Stimulated activated CD4-positive, alpha-beta T cell treated with anti-CD3 and anti-CD28 coated beads, Interleukin-15, amount 100 ng/mL, for 48 hours (primary cell): Measurements from ENCODE around the gene CCL21.

ENCODE experiments used
- DNase-seq, 2 donors: peaks; one replicate each; pipeline ENCODE4 v3.0.0-alpha.2; 2020; ENCODE audit warnings: low read depth in 2 of 2

The CCL21 gene

DNA sequence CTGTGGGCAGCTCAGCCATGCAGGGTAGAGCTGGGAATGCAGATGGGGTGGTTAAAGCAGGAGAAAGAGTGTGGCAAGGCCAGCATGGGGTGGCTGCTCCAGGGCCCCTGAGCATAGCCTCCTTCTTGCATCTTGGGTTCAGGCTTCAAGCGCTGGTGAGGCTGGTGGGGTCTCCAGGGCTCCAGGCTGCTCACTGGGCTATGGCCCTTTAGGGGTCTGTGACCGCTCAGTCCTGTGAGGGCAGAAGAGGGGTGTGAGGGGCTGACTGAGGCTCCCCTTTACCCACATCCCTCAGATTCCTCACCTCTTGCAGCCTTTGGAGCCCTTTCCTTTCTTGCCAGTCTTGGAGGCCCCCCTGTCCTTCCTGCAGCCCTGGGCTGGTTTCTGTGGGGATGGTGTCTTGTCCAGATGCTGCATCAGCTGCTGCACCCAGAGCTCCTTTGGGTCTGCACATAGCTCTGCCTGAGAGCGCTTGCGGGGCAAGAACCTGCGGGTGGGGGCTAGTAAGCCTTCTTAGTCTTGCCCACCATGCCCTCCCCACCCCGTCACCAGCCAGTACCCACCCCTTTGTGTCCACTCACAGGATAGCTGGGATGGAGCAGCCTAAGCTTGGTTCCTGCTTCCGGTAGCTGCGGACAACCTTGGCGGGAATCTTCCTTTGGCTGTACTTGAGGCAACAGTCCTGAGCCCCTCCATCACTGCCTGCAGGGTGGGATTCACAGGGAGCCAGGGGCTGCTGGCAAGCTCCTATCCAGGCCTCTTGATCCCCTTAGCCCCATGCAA lies 549 bp downstream of the CCL21 start:
- DNase-seq = no peak

DNA sequence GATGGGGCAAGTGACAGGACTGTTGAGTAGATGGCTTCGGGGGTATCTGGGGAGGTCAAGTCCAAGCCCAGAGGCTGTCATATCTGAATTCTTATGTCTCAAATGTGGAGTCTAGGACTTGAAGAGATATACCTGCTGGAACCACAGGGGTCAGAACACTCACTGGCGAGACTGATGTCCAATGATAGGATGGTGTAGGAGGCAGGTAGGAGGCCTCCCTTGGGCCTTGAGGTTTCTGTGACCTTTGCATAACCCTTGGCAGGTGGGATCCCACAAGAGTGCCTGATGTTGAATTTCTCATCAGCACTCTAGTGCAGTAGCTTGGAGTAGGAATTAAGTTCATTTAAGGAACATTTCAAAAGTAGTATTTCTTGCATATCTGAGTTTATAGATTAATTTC lies 2.8 kb downstream of the CCL21 start:
- DNase-seq = no peak

GRCh38 chr9:34701769-34702736 lies 7.9 kb downstream of the CCL21 start:
- DNase-seq = peak; percentile 62 to 79

DNA sequence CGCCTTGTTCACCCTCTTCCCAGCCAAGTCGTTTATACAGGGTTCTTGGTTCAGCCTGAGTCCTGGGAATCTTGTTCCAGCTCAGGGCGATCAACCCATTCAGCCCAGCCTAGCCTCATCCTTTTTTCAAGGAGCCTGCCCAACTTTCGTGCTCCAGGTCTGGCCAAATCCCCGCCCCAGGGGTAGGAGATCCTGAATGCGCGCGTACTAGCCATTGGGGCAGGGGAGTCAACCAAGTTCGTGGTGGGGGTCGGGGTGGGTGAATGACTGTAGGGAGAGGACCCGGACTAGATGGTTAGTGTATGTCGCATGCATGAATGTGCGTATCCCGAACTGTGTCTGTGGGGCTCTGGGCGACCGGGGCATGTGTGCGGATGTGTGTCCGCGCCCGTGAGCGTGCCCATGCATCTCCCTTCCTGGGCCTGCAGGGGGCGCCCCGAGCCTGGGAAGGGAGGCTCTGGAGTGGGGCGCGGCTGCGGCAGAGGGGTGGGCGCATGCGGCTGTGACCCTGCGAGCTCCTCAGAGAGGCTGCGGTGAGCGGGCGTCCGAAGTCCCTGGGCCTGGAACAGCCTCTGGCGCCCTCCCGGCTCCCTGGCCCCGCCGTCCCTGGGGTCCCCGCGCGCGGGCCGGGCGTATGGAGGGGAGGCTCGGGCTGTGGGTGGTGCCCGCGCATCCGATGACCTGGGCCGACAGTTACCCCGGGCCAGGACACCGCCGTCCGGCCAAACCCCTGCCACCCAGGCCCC lies 8.7 kb downstream of the CCL21 start:
- DNase-seq = peak; percentile 60 to 73

DNA sequence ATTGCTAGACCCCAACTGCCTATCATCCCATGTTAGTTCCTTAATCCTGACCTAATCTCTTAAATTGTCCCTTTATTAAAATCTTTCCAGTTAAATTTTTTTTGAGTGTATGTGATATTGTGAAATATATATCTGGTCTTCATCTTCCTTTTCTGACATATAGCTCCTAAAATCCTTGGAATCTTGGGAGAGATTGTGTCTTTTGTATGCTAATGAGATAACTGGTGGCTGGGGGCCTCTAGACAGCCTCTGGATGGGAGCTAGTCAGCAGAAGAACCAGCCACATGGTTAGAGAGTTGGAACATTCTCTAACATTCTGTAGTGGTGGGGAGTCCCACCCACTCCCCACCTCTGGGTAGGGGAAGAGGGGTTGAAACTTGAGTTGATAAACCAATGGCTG lies 15.1 kb downstream of the CCL21 start:
- no peak for DNase-seq

- no peak for DNase-seq
Measured at GRCh38 chr9:34693560-34693959, 16.4 kb downstream of the CCL21 start.

- DNase-seq = no peak
Measured at GRCh38 chr9:34691936-34692315, 18.0 kb downstream of the CCL21 start.

- DNase-seq = no peak
Measured at GRCh38 chr9:34690983-34691935, 18.7 kb downstream of the CCL21 start, which contains the start of gene CCL19. CCL19 (minus strand) TSS chr9:34691276; CDS start chr9:34691139, 137 bp downstream.

- no peak for DNase-seq
Measured at GRCh38 chr9:34689512-34689911, 20.4 kb downstream of the CCL21 start.

GRCh38 chr9:34689116-34689470 lies 20.8 kb downstream of the CCL21 start:
- no peak for DNase-seq

DNA sequence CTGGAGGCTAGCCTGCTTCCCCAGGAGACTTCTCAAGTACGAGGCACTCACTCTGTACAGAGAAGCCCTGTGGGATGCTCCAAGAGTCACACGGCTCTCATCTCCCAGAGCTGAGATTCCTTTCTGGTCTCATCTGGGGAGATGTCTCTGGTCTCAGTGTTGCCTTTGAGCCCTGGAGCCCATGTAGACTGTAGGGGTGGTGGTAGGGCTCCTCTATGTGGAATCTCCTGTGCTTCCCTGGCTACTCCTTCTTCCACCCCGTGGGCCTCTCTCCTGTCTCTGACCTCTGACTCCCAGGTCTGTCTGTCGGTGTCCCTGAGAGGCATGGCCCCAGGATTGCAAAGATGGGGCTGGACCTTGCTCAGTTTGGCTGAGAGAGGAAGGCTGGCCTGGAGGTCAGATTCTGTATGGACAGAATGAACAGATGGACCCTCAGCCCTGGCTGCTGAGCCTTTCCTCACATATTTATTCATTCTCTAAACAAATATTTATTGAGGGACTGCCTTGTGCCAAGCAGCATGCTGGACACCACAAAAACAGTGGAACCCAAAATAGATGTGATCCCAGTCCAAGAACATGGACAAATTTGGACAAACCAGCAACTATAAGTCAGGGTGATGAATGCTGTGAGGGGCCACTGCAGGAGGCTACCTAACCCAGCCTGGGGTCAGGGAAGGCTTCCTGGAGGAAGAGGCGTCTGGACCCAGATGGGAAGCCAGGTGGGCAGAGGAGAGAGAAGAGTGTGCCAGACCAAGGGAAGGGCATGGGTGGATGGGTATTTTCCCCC lies 21.4 kb downstream of the CCL21 start:
- no peak for DNase-seq

- DNase-seq = no peak
Measured at GRCh38 chr9:34687276-34688030, 22.5 kb downstream of the CCL21 start.

DNA sequence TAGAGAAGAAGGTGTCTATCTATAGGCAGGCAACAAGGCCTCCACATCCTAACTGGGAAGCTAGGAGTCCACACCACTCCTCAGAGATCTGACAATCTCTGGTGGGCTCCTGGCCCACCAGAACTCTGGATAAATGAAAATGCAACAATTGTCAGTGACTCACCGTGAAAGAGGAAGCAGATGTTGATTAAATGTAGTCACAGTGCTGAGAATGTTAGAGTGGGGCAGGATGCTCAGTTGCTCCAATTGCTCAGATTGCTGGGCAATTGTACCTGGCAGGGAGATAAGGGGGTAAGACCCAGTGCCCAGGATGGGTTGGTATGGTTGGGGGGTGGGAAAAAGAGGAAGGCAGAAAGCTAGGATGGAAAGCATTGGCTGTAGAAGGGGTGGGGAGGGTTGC lies 23.2 kb downstream of the CCL21 start:
- no peak for DNase-seq

- DNase-seq = no peak
Measured at GRCh38 chr9:34686231-34686630, 23.7 kb downstream of the CCL21 start.

GRCh38 chr9:34685591-34685990 lies 24.3 kb downstream of the CCL21 start:
- no peak for DNase-seq

DNA sequence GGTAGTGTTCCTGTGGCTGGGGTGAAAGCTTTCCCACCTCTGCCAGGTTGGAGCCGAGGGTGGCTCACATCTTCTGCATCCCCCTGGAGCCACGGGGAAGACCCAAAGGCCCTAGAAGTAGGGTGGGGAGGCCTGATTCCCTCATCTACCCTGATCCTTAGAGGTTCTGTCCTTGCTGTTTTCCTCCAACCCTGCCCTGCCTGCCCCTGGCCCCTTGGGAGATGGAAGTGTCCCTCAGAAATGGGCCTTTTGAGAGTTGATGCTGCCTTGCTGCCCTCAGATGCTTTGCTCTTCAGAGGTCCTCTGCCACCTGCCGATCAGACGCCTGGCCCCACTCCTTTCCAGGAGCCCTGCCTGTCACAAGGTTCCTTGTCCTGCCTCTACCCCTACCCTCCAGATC lies 25.1 kb downstream of the CCL21 start:
- DNase-seq = no peak

GRCh38 chr9:34684145-34684544 lies 25.8 kb downstream of the CCL21 start:
- DNase-seq = peak in 1 of 2 donors; percentile 30

GRCh38 chr9:34675869-34676268 lies 34.1 kb downstream of the CCL21 start:
- DNase-seq = no peak

GRCh38 chr9:34675048-34675714 lies 34.8 kb downstream of the CCL21 start:
- DNase-seq = peak; percentile 48 to 50
